Measurements from ENCODE around the gene GFRA1.

The GFRA1 gene

DNA sequence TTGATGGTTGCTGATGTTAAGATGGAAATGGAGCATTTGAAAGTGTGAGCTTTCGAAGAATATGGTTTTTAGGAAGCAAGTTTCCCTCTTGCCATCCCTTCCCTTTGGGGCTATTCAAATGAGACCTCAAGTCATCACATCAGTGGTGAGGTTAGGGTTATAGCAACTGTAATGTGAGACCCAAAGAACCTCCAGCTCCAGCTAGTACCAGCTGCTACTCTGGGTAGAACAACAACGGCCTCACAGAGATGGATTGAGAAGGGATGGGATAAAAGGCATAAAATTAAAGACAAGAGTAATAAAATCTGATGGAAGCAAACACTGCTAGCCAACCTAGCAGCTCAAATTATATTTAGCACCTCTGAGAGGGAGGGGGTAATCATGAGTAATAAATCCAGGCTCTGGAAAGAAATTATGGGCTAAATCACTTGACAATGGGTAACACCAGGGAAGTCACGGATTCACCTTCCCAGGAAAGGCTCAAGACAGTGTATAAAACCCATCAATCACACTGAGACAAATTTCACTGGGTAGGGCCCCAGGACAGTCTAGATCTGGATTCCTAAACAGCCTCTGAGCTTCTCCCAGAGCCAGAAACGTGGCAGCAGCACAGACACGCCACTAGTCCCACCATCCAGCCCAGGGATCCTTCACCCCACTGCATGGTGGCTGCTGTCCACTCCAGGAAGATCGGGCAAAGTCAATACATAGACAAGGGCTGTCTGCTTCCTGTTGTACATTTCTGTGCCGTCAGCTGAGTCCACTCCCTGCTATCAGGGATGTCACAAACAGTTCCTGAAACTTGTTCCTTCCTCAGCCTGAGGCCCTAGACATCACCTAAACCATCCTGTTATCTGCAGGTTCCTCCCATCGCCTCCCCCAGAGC, 151.1 kb downstream of the GFRA1 start:
- no peak for DNase-seq

DNA sequence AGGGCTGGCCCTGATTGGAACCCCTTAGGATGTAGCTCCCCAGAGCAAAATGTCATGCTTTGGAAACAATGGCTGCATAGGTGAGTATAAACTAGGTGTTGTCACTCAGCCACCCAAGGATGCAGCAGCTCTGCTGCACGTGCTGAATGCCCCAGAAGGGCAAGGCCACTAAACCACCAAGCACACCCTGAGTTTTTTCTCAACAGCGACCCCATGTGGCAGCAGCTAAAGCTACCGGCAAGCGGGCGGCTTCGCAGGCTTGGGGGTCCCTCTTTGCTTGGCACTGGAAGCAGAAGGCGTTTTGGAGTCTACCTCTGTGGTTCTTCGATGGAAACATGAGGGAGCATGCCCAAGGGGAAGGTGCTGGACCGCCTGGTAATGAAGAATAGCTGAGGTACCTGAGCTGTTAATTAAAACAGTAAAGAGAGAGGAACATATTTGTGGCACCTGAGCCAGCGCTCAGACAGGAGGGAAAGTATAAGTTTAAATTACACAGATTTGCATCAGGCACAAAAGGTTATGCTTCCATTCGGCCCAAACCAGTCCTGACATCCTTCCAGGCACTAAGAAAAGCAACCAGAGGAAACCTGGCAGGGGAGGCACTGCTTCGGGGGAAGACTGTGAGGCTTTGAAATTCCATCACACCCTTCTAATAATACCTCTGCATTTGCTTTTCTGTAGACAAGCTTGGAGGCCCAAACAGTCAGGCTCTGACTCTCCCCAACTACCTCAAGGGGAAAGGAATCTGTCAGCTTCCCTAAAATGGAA, 152.1 kb downstream of the GFRA1 start:
- no peak for DNase-seq

DNA sequence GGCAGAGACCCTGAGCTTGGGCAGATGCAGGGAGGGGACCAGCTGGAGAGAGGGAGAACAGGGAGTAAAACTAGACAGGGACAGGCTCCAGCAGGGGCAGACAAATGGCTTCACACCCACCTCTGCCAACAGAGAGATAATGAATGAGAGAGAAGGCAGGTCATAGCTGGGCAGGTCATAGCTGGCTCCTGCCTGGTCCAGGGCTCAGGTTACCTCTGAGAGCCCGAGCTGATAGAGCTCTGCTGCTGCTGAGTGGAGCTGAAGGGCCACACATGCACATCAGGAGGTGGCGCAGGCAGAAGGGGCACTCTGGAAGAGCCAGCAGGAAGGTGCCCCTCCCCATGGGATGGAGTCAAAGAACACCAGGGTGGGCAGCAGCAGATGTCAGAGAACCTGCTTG, 154.2 kb downstream of the GFRA1 start:
- no peak for DNase-seq

- DNase-seq: no peak
These were observed 157.2 kb downstream of the GFRA1 start for GRCh38 chr10:116115797-116116196.

DNA sequence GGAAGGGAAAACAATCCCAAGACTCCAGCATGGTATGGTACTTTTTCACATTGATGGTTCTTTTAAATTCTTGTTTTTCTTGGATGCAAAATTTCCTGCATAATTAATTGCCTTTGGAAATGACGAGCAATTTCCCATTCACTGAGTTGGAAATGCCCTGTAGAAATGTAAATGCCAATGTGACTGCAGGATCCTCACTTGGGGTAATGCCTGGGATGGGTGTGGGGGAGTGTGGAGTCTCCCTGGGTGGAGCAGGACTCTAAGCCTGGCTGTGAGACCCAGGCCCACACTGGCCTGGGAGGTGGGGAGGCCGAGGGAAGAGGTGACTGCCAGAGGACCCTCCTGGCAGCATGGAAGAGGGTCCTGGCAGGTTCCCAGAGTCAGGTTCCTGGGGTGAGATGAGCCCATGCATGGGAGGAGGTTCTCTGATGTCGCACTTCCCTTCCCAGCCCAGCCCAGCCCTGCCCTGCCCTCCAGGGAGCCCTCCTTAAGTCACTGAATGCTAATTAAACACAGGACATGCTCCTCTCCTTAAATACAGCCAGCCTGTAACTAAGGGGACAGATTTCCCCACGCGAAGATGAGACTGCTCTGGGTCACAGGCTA, 157.9 kb downstream of the GFRA1 start:
- no peak for DNase-seq

- no peak for DNase-seq
These were observed 159.1 kb downstream of the GFRA1 start for GRCh38 chr10:116113721-116114501.

DNA sequence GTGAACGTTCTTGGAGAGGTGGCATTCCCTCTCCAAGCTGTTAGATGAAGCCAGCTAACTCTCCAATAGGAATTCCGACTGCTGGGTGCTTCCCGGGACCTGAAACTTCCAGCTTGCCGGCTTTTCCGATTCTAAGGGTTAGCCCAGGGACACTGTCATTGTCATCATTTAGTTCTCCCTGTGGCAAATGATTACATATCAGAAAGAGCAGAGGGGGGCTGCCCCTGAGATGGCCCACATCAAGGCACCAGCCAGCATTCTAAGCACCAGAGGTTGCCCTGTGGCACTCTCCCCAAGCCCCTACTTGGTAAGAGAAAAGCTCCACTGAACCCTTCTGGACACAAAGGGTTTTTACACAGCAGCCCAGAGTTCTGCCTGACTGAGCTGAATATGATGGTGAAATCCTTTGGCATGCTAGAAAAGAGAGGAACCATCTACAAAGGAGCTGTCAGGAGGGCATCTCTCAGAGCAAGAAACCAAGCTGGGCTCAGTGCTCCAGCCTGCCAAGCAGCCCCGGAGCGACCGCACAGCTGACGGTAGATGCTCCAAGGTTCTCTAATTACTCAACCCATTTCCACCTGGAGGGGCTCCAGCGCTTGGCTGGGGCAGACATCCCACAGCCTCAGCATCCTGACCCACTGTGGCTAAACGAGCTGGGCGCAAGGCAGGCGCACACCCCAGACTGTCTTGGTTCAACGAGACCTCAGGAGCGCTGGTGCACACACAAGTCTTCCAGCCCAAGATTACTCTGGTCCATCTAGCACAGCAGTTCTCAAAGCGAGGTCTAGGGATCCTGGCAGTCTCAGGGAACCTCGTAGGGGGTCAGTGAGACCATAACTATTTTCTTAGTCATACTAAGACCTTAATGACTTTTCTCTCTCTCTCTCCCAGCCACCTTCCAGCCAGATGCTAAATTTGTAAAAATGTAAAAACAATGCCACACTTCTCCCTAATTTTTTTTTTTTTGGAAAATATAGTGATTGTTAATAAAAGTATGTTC, 160.5 kb downstream of the GFRA1 start:
- DNase-seq: no peak

DNA sequence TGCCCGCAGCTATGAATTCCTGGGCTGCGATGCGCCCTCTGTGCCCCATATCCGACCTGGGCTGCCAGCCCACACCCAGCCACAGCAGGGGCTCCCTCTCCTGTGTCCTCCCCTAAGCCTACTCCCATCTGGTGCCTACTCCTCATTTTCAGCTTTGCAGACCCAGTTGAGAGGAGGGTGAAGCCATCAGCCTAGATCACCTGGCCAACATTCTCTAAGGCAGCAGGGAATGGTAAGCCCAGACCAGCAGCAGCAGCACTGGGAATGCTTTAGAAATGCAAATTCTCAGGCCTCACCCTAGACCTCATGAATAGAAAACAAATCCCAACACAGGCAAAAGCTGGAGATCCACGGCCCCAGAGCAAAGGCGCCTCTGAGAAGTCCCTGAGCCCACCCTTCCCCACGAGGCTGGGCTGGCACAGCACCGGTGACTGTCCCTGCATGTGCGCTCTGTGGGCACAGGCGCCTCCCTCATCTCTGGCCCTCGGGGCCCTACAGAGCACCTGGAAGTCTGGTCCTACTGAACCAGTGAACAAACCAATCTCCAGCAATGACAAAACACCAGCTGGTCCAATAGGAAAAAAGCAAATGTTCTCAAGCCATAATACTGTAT, 161.4 kb downstream of the GFRA1 start:
- DNase-seq: no peak

DNA sequence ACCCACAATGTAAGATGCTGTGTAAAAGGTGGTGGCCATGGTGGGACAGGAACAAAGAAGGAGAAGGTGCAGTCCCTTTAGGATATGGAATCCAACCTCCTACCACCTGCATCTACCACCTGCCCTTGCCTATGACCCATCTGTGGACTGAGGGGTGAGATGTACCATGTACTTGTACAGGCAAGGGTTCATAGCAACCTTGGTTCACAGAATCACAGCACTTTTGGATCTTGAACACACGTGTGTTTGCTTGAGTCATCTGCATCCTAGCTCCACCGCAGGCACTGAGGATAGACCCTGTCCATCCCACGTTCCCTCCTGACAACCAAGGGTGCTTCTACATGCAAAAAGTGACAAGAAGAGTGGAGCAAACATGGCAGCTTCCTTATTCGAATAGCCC, 162.3 kb downstream of the GFRA1 start:
- no peak for DNase-seq

DNA sequence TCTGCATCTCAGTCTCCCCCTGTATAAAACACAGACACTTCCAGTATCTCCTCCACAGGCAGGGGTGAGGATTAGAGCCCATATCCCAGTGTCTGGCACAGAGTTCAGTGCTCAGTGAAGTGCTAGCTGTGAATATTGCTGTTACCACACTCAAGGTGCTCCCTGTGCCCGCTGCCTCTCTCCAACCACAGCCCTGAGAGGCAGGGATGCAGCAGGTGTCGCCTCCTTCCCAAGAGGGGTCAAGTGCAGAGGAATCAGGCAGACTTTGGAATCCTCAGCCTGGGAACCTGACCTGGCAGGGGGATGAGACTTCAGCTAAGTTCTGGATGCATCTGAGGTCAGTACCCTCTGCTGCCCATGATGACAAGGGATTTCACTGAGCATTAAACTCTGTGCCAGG, 163.1 kb downstream of the GFRA1 start:
- no peak for DNase-seq

DNA sequence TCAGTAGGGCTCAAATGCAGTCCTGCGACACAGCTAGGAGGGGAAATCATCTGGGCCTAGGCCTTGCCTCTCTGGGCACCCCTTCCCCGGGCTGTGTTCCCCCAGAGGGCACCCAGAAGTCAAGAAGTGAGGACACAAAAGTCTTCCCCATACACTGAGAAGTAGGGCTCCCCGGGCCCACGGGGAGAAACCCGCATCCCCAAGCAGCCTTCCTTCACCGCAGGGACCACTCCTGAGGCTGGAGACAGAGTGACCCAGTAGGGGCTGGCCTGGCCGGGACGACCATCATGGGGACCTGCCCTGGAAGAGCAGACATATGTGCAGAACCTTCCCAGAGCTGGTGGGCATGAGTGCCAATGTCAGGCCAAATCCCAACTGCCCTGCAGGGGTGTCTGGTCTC, 163.5 kb downstream of the GFRA1 start:
- DNase-seq: no peak

GRCh38 chr10:116108095-116108494, 164.9 kb downstream of the GFRA1 start:
- DNase-seq: no peak

DNA sequence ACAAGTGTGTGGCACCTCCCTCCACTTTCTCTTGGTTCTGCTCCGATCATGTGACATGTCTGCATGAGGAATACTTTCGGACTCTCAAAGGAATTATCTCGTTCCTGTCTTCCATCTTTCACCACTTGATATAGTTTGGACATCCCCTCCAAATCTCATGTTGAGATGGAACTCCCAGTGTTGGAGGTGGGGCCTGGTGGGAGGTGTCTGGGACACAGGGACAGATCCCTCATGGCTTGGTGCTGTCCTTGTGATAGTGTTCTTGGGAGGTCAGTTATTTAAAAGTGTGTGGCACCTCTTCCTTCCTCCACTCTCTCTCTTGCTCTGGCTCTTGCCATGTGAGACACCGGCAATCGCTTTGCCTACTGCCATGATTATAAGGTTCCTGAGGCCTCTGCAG, 166.4 kb downstream of the GFRA1 start:
- no peak for DNase-seq

DNA sequence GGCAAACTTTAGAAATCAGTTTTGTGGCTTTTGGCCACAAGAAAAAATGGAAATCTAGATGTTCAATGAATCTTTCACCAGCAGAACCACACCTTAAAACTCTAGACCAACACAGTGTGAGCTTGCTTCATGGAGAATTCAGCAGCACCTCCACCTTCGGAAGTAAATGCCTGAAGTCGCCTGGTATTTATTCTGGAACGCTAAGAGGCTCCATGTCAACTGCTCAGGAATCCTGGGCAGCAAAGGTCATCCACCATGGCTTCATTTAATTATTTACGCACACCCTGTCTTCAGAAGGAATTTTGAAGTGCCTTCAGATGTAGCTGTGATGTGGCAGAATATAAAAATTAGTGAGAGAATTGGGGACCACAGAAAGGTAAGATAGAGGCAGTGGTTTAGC, 167.7 kb downstream of the GFRA1 start:
- no peak for DNase-seq

GRCh38 chr10:116104210-116104932, 168.6 kb downstream of the GFRA1 start:
- DNase-seq: no peak

- DNase-seq: no peak
These were observed 169.3 kb downstream of the GFRA1 start for GRCh38 chr10:116103668-116104067.

DNA sequence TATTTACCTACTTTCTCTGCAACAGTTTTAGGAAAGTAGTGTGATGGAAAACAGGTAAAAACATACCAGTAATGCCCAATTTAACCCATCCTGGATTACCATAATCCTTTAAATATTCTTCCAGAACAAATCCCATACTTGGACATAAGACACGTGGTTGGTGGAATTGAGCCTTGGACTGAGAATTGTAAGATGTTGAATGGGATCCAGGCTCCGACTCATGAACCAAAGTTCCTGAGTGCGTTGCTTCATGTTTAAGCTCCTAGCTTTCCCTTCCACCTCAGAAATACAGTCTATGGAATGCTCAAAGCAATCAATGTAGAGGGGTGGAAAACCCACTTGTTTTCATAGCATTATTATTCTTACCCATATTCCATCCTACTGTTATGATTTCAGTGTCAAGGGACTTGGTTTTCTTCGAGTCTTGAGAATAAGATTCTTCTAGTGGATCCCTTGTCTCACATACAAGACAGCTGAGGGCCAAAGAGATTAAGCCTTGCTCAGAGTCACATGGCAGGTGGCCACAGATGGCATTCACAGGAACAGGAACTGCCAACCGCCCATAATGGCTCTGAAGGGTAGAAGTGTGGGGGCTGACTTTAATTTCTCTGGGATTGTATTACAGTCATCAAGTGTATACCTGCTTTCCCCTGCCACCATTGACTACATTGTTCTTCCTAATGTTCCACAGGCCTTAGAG, 171.2 kb downstream of the GFRA1 start:
- DNase-seq: no peak

DNA sequence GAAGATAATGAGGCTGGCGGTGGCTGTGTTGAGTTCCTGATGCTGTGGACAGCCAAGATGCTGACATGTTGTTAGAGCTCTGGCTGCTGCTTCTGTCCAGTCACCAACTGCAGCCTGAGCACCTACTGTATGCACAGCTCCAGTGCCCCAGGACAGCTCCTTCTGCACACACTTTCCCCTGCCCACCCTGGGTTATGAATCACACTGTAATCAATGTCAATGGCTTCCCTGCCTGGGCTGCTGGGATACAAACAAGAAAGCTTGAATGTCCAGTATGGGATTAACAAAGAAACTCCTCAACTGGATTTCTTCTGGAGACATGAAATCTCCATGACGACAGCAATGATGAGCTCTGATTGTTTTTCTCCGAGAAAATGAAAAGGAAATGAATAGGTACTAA, 172.0 kb downstream of the GFRA1 start:
- DNase-seq: no peak

DNA sequence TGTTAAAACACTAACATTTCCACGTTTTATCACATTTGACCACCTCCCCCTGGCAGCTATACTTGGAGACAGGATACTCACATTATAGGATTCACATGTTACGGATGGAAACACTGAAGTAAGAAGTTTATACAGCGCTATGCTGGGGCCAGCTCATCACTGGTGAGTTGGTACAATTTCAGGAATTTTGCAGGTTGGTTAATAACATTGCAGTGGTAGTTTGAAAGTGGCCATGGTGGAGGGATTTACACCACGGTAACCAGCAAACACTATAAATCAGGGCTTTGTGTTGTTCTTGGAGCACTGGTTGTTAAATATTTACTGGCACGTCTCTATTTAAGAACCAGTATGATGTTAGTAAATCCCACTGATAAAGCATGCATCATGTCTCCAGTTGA, 174.0 kb downstream of the GFRA1 start:
- no peak for DNase-seq
